Activated gamma-delta T cell (primary cell): Measurements from ENCODE around the gene NAV1.

Experiments
- DNase-seq: peaks from one replicate; lab custom pipeline; 2025; lab: John Stamatoyannopoulos, UW

Gene NAV1

GRCh38 chr1:201525193-201525778 lies 13.6 kb upstream of the NAV1 start:
- no peak for DNase-seq

- no peak for DNase-seq
Observed at GRCh38 chr1:201527879-201528278, 11.0 kb upstream of the NAV1 start.

GRCh38 chr1:201528631-201529252 lies 10.2 kb upstream of the NAV1 start:
- no peak for DNase-seq

GRCh38 chr1:201530741-201531531 lies 8.0 kb upstream of the NAV1 start:
- no peak for DNase-seq

- DNase-seq: no peak
Observed at GRCh38 chr1:201531551-201532425, 7.1 kb upstream of the NAV1 start.

- no peak for DNase-seq
Observed at GRCh38 chr1:201533836-201534235, 5.1 kb upstream of the NAV1 start.

GRCh38 chr1:201535046-201535918 lies 3.6 kb upstream of the NAV1 start:
- no peak for DNase-seq

GRCh38 chr1:201535919-201536245 lies 3.0 kb upstream of the NAV1 start:
- DNase-seq: no peak

- no peak for DNase-seq
Observed at GRCh38 chr1:201536558-201536957, 2.4 kb upstream of the NAV1 start.

- DNase-seq: no peak
Observed at GRCh38 chr1:201537028-201537427, 1.9 kb upstream of the NAV1 start.

- DNase-seq: no peak
Observed at GRCh38 chr1:201537467-201537866, 1.5 kb upstream of the NAV1 start.

GRCh38 chr1:201537891-201538611 lies 876 bp upstream of the NAV1 start:
- DNase-seq: no peak

- DNase-seq: no peak
Observed at GRCh38 chr1:201539561-201540431, 869 bp downstream of the NAV1 start.

- no peak for DNase-seq
Observed at GRCh38 chr1:201540846-201541735, 2.2 kb downstream of the NAV1 start.

GRCh38 chr1:201542309-201543035 lies 3.5 kb downstream of the NAV1 start:
- DNase-seq: no peak

GRCh38 chr1:201543871-201544642 lies 5.1 kb downstream of the NAV1 start:
- DNase-seq: no peak

GRCh38 chr1:201544710-201545109 lies 5.8 kb downstream of the NAV1 start:
- no peak for DNase-seq
